Left lobe of liver (tissue), 2 donors: Measurements from ENCODE around the gene PDZRN3. TPM values are rescaled to one million over a fixed set of nuclear protein-coding genes. Genes with fewer than 3 reads are reported as not detected.
A peak's percentile ranks its signal among the peaks of the same experiment; 100 is the strongest.

Experiments used
- ATAC-seq: fragments of 200-7000 bp; cut with Tn5 transposase; one replicate; pipeline ENCODE4 v1.9.1; 2020; ENCODE audit warnings: mild to moderate bottlenecking, moderate library complexity
- DNase-seq: peaks from one replicate; pipeline ENCODE4 v3.0.0-alpha.2; 2020; ENCODE audit warnings: low spot score
- total RNA-seq: library from RNA; stranded (reverse); gene quantifications from one replicate; pipeline ENCODE4 v1.2.1, GENCODE V29; 2021
- donor health status: DM: no; HTN: no; CAD: no; lungs with moderate emphysema.
- donor health status: DM: no; HTN: yes; CAD: no.

Gene PDZRN3
- total RNA-seq, 1 donor from 2014 or later = 1.3 TPM

GRCh38 chr3:73498764-73499622, 125.7 kb downstream of the PDZRN3 start:
- DNase-seq (no peak), ATAC-seq (no peak)

- DNase-seq (no peak), ATAC-seq (no peak)
Measured at GRCh38 chr3:73497646-73498406, 126.9 kb downstream of the PDZRN3 start.

GRCh38 chr3:73493543-73494308, 131.0 kb downstream of the PDZRN3 start:
- DNase-seq = no peak
- no peak for ATAC-seq

DNA sequence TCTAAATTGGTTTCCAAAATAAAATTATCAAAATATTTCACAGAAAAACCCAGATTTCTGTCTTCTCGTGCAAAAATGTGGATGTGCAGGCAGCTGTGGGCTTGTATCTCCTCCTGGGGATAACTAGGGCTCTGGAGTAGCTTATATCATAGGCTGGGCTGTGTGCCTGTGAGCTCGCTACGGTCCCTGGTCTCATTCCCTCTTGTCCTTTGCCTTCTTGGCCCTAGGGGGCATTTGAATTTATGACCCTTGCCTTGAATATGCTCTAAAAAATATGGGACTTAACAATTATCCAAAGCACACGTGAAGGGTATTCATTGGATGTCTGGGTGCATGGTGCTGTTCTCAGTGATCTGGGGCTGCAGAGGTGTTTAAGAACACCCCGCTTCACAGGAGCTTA, 132.6 kb downstream of the PDZRN3 start:
- DNase-seq (no peak), ATAC-seq (no peak)

DNA sequence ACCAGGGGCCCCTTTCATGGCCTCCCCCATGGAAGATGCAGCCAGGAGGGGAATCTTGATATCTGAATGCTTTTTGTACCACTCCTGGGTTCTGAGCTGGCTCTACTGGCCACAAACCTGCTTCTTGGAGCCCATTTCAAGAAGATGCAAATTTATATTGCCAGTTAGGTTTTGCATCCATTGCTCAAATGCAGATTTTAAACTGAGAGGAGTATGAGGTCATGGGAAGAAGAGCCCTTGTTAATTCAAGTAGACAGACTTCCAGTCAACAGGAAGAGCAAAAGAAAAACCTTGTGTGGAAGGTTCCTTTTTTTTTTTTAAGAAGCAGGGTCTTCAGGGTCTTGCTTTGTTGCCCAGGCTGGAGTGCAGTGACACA, 133.5 kb downstream of the PDZRN3 start:
- DNase-seq (no peak), ATAC-seq (no peak)

- DNase-seq (no peak), ATAC-seq (peak; percentile 65)
Measured at GRCh38 chr3:73490453-73491286, 134.1 kb downstream of the PDZRN3 start.

- ATAC-seq = no peak
- no peak for DNase-seq
Measured at GRCh38 chr3:73485877-73486330, 138.8 kb downstream of the PDZRN3 start.

- ATAC-seq (no peak), DNase-seq (no peak)
Measured at GRCh38 chr3:73484656-73485248, 140.0 kb downstream of the PDZRN3 start.

DNA sequence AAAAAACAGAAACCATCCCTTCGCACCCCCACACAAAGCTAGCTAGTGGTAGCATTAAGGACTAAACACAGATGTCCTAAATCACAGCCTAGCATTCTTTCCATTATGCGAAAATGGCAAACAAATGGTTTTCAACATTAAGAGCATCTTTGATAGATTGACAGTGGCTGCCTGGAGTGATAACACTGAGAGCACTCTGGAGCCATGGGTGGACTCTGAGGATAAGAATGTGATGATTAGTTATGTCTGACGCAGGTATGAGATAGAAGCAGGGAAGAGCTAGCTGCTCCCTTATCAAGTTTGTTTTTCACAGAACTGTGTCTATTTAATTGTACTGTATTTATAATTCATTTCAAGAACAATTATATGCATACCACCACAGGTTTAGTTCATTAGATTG, 142.9 kb downstream of the PDZRN3 start:
- DNase-seq = no peak
- ATAC-seq = no peak

DNA sequence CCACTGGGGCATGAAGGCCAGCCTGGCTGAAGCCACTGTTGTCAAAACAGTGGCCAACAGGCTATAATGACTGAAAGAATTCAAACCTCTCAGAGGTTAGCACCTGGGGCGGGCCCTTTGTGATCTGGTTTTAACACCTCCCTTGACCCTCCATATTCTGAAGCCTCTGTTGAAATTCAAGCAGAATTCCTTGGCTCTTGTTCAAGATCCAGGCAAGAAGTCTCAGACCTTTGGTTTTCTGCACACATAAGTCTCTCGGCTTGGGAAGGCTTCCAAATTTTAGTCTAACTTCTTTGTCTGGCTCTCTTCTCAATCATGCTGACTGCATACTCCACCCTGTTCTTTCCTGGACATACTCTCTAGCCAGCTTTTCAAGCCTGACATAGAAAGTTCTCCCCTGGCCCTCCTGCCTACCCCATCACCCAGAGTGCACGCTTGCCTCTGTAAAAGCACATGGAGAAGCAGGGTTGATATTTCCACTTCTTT, 144.5 kb downstream of the PDZRN3 start:
- no peak for ATAC-seq
- DNase-seq = no peak

DNA sequence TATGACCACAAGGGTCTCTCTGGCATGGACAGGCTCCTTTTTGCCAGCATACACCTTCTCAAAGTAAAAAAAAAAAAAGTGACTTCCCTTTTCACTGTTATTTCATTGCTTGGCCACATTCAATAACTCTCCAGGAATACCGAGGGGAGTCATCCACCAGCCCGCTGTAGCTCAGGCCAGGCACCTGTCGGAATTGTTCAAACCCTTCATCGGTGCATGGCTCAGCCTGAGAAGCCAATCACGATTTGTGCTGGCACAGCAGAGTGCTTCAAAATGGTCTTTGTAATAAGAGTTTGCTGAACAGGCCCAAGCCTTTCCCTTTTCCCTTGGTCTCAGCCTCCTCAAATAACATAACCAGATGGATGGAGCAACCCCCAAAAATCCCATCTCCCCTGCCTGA, 145.4 kb downstream of the PDZRN3 start:
- no peak for DNase-seq
- ATAC-seq = no peak

GRCh38 chr3:73478858-73479257, 145.9 kb downstream of the PDZRN3 start:
- DNase-seq = no peak
- no peak for ATAC-seq

GRCh38 chr3:73475717-73476116, 149.0 kb downstream of the PDZRN3 start:
- DNase-seq = no peak
- no peak for ATAC-seq

- no peak for DNase-seq
- no peak for ATAC-seq
Measured at GRCh38 chr3:73475175-73475574, 149.6 kb downstream of the PDZRN3 start.

GRCh38 chr3:73474619-73475018, 150.1 kb downstream of the PDZRN3 start:
- ATAC-seq (no peak), DNase-seq (no peak)

DNA sequence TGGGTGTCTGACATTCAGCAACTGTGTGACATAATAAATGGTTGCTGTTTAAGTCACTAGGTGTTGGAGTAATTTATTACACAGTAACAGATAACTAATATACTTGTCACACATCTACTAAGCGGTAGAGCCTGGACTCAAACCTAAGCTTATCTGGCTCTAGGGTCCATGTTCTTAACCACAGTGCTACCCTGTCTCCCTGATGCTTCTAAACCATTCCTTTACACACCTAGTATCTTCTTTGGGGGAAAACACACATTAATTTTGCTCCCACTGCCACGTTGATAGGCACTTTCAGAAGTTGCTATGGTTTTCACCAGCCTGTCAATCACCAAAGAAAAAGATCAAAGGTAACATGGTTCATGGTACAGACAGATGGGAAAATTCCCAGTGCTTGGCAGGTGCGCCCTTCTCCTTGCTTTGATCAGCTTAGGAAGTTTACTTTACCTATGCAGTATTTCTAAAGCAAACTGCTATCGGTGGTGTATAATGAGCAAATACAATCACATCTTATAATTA, 150.8 kb downstream of the PDZRN3 start:
- DNase-seq (no peak), ATAC-seq (no peak)

- DNase-seq = no peak
- ATAC-seq = no peak
Measured at GRCh38 chr3:73473181-73473897, 151.4 kb downstream of the PDZRN3 start.

GRCh38 chr3:73471986-73472787, 152.6 kb downstream of the PDZRN3 start:
- DNase-seq = no peak
- no peak for ATAC-seq
